ENCODE measurements around the gene EXOC1. TPM values are rescaled to one million over a fixed set of nuclear protein-coding genes. Genes with fewer than 3 reads are reported as not detected.

Gene EXOC1
- total RNA-seq, 1 donor from 2014 or later = 29.1 TPM

GRCh38 chr4:55819634-55820033 lies 33.8 kb upstream of the EXOC1 start, which contains the start of gene EXOC1L:
Gene EXOC1L (plus strand): TSS chr4:55819790. CDS start chr4:55820027, 237 bp downstream.
- no peak for TF ChIP-seq CTCF (IDR thresholded peaks at IDR 0.05; ENCODE audit: unreplicated experiment)
- no peak within 1 kb of the TSS for H3K27ac Mint-ChIP-seq
- H3K9me3 Mint-ChIP-seq (ENCODE audit: low read depth) = peaks cover 3% of the 10 kb centered on the region
- H3K4me3 Mint-ChIP-seq (ENCODE audit: low read depth) = peak within 1 kb of the TSS; percentile 43
- no peaks in the 10 kb centered on the region for H3K36me3 Mint-ChIP-seq (ENCODE audit: insufficient read depth)
- peaks cover 20% of the 10 kb centered on the region for H3K27me3 Mint-ChIP-seq
- peak; percentile 17 for DNase-seq (ENCODE audit: low spot score, unreplicated experiment)
- peaks cover 3% of the 10 kb centered on the region for H3K4me1 Mint-ChIP-seq (ENCODE audit: low read depth)

- peaks cover 3% of the 10 kb centered on the region for H3K9me3 Mint-ChIP-seq (ENCODE audit: low read depth)
- no peaks in the 10 kb centered on the region for H3K36me3 Mint-ChIP-seq (ENCODE audit: insufficient read depth)
- TF ChIP-seq CTCF (IDR thresholded peaks at IDR 0.05; ENCODE audit: unreplicated experiment) = no peak
- no peak overlapping the region for H3K27ac Mint-ChIP-seq
- no peak overlapping the region for H3K4me3 Mint-ChIP-seq (ENCODE audit: low read depth)
- no peak for DNase-seq (ENCODE audit: low spot score, unreplicated experiment)
- H3K27me3 Mint-ChIP-seq = peaks cover 20% of the 10 kb centered on the region
- H3K4me1 Mint-ChIP-seq (ENCODE audit: low read depth) = peaks cover 3% of the 10 kb centered on the region
These were observed 33.2 kb upstream of the EXOC1 start for GRCh38 chr4:55820279-55820678.

GRCh38 chr4:55822329-55822728 lies 31.1 kb upstream of the EXOC1 start:
- DNase-seq (ENCODE audit: low spot score, unreplicated experiment) = no peak
- TF ChIP-seq CTCF (IDR thresholded peaks at IDR 0.05; ENCODE audit: unreplicated experiment) = no peak
- H3K4me3 Mint-ChIP-seq (ENCODE audit: low read depth) = no peak overlapping the region
- H3K4me1 Mint-ChIP-seq (ENCODE audit: low read depth) = peaks cover 3% of the 10 kb centered on the region
- H3K27me3 Mint-ChIP-seq = peaks cover 25% of the 10 kb centered on the region
- no peaks in the 10 kb centered on the region for H3K9me3 Mint-ChIP-seq (ENCODE audit: low read depth)
- H3K27ac Mint-ChIP-seq = no peak overlapping the region
- no peaks in the 10 kb centered on the region for H3K36me3 Mint-ChIP-seq (ENCODE audit: insufficient read depth)

- Mint-ChIP-seq H3K9me3 (ENCODE audit: low read depth) (no peaks in the 10 kb centered on the region), H3K27ac (no peak overlapping the region), H3K4me3 (ENCODE audit: low read depth) (no peak overlapping the region), H3K4me1 (ENCODE audit: low read depth) (no peaks in the 10 kb centered on the region), H3K36me3 (ENCODE audit: insufficient read depth) (no peaks in the 10 kb centered on the region), H3K27me3 (peaks cover 30% of the 10 kb centered on the region)
- no peak for TF ChIP-seq CTCF (IDR thresholded peaks at IDR 0.05; ENCODE audit: unreplicated experiment)
- DNase-seq (ENCODE audit: low spot score, unreplicated experiment) = no peak
These were observed 28.6 kb upstream of the EXOC1 start for GRCh38 chr4:55824865-55825264.

- no peaks in the 10 kb centered on the region for H3K9me3 Mint-ChIP-seq (ENCODE audit: low read depth)
- peaks cover 31% of the 10 kb centered on the region for H3K27me3 Mint-ChIP-seq
- no peak overlapping the region for H3K4me3 Mint-ChIP-seq (ENCODE audit: low read depth)
- H3K27ac Mint-ChIP-seq = no peak overlapping the region
- no peaks in the 10 kb centered on the region for H3K36me3 Mint-ChIP-seq (ENCODE audit: insufficient read depth)
- no peak for TF ChIP-seq CTCF (IDR thresholded peaks at IDR 0.05; ENCODE audit: unreplicated experiment)
- DNase-seq (ENCODE audit: low spot score, unreplicated experiment) = no peak
- no peaks in the 10 kb centered on the region for H3K4me1 Mint-ChIP-seq (ENCODE audit: low read depth)
These were observed 26.5 kb upstream of the EXOC1 start for GRCh38 chr4:55826986-55827385.

Measured in progenitor cell of endocrine pancreas (in vitro differentiated cells).